Testis (tissue), 2 donors: ENCODE measurements around the gene LAG3.
A peak's percentile ranks its signal among the peaks of the same experiment; 100 is the strongest.

Experiments
- POLR2A ChIP-seq: fragments of 450-650 bp; IDR thresholded peaks from one replicate; pipeline ENCODE4 v1.6.1; 2017; ENCODE audit warnings: antibody characterized with exemption, mild to moderate bottlenecking, moderate library complexity
- TF ChIP-seq, protein P1 (sequence below), 3 experiments: fragments of 450-650 bp in 2 of 3; fragments of 200-600 bp in 1 of 3; sonication (generic) in 1 of 3; IDR thresholded peaks; one replicate each; pipeline ENCODE4 v1.5.1; 2016 to 2019; ENCODE audit warnings: antibody characterized with exemption in 3 of 3, mild to moderate bottlenecking in 2 of 3, moderate library complexity in 1 of 3

- TF ChIP-seq POLR2A = no peak
- TF ChIP-seq, protein P1, sequence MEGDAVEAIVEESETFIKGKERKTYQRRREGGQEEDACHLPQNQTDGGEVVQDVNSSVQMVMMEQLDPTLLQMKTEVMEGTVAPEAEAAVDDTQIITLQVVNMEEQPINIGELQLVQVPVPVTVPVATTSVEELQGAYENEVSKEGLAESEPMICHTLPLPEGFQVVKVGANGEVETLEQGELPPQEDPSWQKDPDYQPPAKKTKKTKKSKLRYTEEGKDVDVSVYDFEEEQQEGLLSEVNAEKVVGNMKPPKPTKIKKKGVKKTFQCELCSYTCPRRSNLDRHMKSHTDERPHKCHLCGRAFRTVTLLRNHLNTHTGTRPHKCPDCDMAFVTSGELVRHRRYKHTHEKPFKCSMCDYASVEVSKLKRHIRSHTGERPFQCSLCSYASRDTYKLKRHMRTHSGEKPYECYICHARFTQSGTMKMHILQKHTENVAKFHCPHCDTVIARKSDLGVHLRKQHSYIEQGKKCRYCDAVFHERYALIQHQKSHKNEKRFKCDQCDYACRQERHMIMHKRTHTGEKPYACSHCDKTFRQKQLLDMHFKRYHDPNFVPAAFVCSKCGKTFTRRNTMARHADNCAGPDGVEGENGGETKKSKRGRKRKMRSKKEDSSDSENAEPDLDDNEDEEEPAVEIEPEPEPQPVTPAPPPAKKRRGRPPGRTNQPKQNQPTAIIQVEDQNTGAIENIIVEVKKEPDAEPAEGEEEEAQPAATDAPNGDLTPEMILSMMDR (IDR thresholded peaks at IDR 0.05) = peak; percentile 25 to 99 (median 95)
Measured at GRCh38 chr12:6753772-6754356, 18.5 kb upstream of the LAG3 start.
